NCI-H748 treated with DMSO at 0.1 percent for 48 hours (cell line): ENCODE measurements around the gene KIF1B.

Experiments
- DNase-seq: peaks from one replicate; lab custom pipeline; 2025; lab: John Stamatoyannopoulos, UW

KIF1B gene, protein sequence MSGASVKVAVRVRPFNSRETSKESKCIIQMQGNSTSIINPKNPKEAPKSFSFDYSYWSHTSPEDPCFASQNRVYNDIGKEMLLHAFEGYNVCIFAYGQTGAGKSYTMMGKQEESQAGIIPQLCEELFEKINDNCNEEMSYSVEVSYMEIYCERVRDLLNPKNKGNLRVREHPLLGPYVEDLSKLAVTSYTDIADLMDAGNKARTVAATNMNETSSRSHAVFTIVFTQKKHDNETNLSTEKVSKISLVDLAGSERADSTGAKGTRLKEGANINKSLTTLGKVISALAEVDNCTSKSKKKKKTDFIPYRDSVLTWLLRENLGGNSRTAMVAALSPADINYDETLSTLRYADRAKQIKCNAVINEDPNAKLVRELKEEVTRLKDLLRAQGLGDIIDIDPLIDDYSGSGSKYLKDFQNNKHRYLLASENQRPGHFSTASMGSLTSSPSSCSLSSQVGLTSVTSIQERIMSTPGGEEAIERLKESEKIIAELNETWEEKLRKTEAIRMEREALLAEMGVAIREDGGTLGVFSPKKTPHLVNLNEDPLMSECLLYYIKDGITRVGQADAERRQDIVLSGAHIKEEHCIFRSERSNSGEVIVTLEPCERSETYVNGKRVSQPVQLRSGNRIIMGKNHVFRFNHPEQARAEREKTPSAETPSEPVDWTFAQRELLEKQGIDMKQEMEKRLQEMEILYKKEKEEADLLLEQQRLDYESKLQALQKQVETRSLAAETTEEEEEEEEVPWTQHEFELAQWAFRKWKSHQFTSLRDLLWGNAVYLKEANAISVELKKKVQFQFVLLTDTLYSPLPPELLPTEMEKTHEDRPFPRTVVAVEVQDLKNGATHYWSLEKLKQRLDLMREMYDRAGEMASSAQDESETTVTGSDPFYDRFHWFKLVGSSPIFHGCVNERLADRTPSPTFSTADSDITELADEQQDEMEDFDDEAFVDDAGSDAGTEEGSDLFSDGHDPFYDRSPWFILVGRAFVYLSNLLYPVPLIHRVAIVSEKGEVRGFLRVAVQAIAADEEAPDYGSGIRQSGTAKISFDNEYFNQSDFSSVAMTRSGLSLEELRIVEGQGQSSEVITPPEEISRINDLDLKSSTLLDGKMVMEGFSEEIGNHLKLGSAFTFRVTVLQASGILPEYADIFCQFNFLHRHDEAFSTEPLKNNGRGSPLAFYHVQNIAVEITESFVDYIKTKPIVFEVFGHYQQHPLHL (N-terminal part only)

DNA sequence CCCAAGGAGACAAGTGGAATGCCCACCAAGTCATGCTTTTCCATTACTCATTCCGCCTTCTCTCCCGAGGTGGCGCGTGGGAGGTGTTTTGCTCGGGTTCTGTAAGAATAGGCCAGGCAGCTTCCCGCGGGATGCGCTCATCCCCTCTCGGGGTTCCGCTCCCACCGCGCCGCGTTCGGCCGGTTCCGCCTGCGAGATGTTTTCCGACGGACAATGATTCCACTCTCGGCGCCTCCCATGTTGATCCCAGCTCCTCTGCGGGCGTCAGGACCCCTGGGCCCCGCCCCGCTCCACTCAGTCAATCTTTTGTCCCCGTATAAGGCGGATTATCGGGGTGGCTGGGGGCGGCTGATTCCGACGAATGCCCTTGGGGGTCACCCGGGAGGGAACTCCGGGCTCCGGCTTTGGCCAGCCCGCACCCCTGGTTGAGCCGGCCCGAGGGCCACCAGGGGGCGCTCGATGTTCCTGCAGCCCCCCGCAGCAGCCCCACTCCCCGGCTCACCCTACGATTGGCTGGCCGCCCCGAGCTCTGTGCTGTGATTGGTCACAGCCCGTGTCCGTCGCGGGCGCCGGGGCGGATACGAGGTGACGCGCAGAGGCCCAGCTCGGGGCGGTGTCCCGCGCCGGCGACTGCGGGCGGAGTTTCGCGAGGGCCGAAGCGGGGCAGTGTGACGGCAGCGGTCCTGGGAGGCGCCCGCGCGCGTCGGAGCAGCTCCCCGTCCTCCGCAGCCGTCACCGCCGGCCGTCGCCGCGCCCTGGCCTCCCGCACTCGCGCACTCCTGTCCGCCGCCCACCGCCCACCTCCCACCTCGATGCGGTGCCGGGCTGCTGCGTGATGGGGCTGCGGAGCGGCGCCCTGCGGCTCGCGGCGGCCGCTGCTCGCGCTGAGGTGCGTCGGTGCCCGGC, at the start of gene KIF1B:
Gene KIF1B (plus strand): TSS at position 666 of the 906 bp plus-strand sequence. CDS start 21,759 bp downstream, outside the sequence.
- DNase-seq = peak; percentile 68

DNA sequence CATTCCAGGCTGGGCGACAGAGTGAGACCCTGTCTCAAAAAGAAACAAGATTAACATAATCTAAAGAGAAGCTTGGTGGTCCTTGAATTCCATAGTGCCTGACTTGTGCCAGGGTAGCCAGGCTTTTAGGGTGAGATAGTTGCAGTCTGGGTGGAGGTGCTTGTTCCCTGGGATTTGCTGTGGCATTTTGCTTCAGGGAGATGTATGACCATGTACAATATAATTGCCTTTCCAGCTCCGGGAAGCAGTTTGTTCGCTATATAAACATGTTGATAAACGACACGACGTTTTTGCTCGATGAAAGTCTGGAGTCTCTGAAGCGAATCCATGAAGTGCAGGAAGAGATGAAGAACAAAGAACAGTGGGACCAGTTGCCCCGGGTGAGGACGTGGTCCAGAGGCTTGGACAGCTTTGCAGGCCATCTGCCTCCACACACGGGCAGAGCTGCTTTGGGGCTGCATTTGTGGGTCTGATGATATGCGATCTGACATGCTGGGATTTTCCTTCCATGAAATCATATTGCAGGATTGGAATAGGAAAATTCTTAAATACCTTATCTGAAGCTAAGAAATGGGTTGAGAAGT, 49.4 kb upstream of the KIF1B start:
- DNase-seq = no peak

DNA sequence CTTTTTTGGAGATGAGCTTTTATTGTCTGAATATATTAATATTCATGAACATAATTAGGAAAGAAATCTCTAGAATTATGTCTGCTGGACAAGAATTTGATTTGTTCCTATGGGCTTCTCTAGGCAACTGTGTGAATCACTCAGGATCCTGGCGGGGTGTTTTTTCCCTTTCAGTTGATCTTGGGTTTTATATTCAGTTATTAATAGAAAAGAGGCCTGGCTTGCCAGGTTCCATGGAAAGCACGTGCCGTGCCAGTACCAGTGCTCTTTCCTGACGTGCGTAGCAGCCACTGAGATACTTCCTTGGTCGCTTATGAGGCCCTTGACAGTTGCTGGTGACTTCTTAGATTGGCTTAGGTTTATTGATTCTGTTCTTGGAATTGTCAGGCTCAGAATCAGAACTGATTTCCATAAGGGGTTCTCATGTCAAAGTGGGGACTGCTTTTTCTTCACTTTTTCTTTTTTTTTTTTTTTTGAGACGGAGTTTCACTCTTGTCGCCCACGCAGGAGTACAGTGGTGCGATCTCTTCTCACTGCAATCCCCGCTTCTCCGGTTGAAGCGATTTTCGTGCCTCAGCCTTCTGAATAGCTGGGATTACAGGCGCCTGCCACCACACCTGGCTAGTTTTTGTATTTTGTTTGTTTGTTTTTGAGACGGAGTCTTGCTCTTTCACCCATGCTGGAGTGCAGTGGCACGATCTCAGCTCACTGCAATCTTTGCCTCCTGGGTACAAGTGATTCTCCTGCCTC, 48.7 kb upstream of the KIF1B start:
- DNase-seq = no peak

DNA sequence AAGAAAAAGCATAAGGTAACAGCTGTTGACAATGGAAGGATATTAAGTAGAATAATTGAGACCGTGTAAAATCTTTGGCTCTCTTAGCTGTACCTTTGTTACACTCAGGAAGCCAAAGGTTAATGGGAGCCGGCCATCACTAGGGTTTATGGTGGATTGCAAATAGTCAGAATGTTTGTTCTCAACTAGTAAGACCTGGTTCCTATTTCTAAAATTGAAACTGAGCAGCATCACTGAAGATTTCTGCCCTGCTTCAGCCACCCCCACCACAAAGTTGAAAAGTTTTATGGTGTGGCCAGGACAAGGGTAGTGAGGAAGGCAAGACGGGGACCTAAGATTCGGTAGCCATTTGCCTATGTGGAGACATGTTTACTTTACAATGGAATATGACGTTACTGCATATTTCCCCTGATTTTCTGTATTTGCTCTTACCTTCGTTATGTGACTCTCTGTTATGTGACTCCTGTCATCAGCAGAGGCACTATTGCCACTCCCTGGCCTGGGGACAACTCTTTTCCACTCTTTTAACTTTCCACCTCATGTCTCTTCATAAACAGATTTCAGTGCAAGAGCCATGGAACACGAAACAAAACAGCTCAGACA, 41.4 kb upstream of the KIF1B start:
- DNase-seq = no peak

DNA sequence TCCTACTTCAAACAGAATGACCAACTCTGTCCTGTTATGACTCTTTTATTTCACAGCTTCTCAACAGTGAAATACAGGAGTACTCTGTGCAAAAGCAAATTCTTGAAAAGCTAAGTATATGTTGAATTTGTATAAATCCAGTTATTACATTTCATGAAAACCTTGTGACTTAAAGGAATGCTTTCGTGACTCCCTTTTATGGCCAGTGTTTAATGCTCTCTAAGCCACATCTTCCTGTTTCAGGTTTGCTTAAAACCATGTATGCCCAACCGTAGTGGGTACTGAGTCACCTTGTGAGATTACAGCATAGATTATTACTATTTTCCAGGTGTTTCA, 40.2 kb upstream of the KIF1B start:
- DNase-seq = no peak

DNA sequence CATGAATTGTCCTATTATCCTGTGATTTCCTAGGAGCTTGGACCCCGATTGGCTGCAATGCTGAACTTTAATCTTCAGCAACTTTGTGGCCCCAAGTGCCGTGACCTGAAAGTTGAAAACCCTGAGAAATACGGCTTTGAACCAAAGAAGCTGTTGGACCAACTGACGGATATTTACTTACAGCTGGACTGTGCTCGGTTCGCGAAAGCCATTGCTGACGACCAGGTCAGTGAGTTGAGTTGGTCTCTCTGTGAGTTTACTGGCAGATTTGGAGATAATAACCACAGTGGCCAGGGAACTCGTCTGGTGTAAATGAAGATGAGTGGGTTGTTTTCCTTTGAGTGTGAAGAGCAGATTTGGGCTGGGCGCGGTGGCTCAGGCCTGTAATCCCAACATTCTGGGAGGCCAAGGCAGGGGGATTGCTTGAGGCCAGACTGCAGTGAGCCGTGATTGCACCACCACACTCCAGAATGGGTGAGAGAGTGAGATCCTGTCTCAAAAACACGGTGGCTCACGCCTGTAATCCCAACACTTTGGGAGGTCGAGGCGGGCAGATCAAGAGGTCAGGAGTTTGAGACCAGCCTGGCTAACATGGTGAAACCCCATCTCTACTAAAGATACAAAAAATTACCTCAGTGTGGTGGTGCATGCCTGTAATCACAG, 39.1 kb upstream of the KIF1B start:
- DNase-seq = no peak

DNA sequence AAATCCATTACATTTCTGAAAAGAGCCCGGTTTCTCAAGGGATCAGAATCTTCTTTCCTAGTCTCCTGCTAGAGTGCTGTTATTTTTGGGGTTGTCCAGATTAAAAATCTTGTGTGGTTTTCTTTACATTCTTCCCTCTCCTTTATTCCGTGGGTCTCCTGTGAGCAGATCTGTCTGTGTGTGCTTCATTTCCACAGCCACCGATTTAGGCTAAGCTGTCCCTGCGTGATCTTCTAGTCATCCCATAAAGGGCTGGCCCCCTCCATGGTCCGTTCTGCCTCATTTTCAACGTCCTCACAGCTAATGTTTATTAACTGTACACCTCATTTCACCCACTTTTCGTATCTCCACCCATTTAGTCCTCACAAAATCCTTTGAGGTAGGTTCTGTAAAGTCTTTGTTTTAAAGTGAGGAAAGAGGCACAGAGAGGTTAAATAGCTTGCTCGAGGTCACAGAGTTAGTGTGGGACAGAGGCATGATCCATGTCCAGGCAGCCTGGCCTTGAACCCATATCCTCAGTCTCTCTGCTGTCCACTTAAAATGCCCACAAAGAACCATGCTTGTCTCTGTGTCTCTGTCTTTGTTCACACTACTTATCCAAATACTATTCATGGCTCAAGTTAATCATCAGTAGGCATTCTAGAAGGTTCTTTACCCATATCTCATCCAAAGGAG, 38.2 kb upstream of the KIF1B start:
- DNase-seq = no peak

DNA sequence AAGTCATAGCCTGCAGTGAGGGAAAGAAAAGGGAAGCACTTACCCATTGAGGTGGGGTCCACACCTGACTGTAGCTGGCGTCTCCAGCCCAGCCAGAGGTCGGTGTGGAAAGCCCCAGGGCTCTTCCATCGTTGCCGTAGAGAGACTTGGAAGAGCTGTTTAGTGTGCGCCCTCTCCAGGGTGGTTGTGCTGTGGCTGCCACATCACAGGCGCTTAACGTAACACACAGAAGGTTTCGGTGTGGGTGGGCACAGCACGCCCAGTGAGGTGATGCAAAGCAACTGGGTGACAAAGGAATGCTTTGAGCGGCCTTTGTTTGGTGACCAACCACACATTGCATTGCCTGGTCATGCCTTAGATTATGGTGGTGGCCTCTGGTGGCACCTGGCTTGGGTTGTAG, 36.8 kb upstream of the KIF1B start:
- DNase-seq = no peak

DNA sequence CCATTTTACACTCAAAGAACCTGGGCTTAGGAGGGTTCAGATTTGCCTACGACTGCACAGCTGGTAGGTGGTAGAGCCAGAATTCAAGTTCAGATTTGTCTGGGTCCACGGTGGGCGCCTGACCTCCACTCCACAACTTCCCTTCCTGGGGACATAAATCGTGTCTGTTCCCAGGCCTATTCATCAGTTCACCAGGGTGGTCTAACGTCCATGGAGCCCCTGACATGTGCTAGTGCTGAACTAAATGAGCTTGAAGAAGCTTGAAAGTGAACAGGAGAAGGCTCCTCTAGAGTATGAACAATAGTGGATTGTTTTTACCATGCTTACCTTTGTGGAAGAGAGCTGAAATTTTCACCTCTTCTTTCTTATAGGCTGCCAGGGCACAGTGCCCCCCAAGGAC, 32.5 kb upstream of the KIF1B start:
- DNase-seq = no peak

DNA sequence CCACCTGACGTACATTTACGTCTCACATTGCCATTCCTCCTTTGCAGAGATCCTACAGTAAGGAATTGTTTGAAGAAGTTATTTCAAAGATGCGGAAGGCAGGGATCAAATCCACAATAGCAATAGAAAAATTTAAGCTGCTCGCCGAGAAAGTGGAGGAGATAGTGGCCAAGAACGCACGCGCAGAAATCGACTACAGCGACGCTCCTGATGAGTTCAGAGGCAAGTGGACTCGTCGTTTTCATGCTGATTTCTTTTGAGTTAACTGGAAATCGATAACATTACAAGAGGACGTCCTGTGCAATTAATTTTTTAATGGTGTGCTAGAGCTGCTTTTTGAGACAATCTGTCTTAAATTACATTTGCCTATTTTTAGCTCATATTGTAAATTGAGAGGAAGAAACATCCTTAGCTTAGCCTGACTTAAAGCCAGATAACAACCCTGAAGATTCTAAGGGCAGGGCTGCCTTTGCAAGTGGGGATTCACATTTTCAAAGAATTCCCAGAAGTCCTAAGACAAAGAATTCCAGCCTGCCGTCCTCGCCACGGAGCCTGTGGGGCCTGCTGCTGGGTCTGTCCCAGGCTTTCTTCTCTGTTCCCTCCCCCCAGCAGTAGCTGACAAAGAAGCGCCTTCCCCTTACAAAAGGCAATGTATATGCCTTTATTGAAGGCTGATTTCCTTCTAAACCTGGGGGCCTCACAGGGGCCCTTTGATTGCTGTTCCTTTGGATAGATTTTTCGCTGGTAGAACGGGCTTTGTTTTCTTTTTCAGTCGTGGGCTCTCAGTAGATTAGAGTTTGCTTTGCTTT, 31.6 kb upstream of the KIF1B start:
- no peak for DNase-seq

DNA sequence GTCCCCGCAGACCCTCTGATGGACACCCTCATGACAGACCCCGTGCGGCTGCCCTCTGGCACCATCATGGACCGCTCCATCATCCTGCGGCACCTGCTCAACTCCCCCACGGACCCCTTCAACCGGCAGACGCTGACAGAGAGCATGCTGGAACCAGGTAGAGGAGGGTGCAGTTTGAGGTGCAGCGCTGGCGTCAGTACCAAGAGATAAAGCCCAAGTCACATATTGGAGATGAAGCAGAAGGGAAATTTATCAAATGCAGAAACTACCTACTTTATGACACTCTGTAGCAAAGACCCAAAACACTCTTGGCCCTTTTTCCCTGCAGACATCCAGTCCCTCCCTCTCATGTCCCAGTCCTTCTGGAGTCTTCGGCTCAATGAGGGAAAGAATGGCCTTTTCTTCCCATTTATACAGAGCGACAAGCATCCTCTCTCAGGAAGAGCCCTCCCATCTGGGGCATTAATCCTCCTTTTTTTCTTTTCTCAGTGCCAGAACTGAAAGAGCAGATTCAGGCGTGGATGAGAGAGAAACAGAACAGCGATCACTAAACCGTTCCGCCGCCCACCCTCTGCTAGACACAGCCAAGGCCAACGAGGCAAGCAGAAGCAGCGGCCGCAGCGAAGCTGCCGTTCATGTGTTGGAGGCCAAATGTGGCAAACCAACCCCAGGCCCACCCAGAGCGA, 30.8 kb upstream of the KIF1B start:
- DNase-seq = no peak

DNA sequence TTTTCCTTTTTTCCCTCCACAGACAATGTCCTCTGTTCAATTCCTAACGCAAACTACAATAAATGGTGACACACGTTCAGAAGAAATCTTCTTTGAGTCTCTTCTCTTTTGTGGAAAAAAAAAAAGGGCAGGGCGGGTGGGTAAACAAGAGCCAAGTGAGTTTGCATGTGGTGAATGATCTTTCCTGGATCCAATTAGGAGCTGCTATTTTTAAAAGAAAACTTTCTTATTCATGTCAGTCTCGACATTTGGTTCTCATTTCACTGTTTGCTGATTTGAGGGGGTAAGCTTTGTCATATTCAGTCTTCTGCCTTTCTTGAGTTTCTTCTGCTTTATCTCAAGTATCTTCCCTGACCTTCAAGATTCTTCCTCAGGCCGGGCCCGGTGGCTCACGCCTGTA, 29.2 kb upstream of the KIF1B start:
- DNase-seq = no peak

DNA sequence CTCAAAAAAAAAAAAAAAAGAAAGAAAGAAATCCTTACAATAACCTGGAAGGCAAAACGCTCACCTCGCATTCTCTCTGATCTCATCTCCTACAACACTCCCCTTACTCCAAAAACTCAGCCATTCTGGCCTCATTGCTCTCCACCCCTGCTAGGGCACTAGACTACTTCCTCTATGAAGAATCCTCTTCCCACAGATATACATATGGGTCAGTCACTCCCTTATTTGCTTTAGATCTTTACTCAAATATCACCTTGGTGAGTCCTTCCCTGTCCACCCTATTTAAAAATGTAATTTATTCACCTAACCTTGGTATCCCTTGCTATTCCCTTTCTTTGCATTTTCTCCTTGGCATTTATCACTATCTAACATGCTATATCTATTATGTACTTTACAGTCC, 24.6 kb upstream of the KIF1B start:
- DNase-seq = no peak

DNA sequence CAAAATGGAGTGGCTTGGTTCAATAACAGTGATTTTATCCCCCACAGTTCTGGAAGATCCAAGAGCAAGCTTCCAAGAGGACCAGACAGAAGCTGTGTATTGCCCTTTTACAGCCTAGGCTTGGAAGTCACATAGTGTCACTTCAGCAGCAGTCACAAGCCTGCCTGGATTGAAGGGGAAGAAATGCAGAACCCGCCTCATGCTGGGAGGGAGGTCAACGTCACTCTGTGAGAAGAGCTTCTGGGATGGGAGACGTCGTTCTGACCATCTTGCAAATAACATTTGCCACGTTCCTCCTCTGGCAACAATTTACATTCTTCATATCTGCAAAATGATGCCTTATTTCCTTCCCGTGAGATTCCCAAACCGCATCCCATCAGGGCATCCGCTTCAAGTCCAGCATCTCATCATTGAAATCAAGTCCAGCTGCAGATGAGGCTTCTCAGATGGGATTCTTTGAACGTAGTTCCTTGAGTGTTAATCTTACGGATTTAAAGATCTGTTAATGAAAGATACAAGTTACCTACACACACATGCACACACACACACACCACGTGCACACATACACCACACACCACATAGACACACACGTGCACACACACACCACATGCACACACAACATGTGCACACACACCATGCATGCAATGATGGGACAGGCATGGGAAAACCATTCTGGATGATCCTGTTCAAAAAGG, 23.9 kb upstream of the KIF1B start:
- no peak for DNase-seq

DNA sequence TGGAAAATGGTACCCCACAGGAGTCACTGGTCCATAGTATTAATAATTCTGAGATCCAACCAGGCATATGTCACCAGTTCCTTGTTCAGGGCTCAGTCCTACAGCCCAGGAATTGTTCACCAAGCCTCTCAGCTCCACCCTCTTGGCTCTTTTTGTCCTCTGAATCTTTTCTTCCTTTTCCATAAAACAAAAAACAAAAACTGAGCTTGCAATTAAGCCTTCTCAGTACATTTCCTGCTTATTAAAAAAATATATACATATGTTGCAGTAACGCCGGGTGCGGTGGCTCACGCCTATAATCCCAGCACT, 23.4 kb upstream of the KIF1B start:
- no peak for DNase-seq

DNA sequence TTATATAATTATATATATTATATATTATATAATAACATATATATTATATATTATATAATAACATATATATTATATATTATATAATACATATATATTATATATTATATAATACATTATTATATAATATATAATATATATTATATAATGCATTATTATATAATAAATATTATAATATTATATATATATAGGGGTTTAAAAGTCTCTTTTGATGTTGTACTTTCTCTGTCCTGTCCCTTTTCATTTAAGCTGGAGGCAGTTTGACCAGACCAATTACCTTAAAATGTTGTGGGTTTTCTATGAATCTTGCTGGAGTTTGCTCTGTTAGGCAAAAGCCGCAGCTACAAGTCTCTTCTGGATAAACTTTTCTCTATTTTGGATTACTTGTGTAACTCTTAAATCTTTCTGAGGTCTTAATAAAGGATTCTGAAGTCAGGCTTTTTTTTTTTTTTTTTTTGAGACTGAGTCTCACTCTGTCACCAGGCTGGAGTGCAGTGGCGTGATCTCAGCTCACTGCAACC, 22.2 kb upstream of the KIF1B start:
- no peak for DNase-seq

DNA sequence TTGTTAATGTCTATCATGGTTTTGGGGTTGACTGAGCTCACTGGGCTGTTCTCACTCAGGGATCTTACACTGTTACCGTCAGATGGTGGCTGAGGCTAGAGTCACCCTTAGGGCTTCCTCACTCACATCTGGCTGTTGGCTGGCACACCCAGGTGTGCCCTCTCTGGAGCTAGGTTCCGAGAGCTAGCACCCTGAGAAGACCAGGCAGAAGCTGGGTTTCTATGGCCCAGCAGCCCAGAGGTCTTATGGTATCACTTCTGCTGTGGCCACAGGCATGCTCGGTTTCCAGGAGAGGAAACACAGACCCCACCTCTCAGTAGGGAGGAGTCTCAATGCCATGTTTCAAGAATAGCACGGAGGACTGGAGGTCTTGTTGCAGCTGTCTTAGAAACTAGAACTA, 20.7 kb upstream of the KIF1B start:
- DNase-seq = no peak
